Suprapubic skin (tissue), 4 donors: ENCODE results near the gene PRSS27.

ENCODE experiments used
- CTCF ChIP-seq, 2 donors: fragments of 200-600 bp in 1 of 2; fragments of 450-650 bp in 1 of 2; sonication (generic) in 1 of 2; IDR thresholded peaks; one replicate each; pipeline ENCODE4 v1.5.1; 2016 to 2019; ENCODE audit warnings: antibody characterized with exemption in 2 of 2, mild to moderate bottlenecking in 1 of 2, moderate library complexity in 1 of 2
- POLR2A ChIP-seq, 2 donors: fragments of 450-650 bp; IDR thresholded peaks; one replicate each; pipeline ENCODE4 v1.6.1; 2017; ENCODE audit warnings: antibody characterized with exemption in 2 of 2, mild to moderate bottlenecking in 2 of 2, moderate library complexity in 2 of 2
- POLR2AphosphoS5 ChIP-seq, 3 donors: sonication (generic); formaldehyde crosslinking; IDR thresholded peaks; one replicate each; pipeline ENCODE4 v1.6.1; 2017; ENCODE audit warnings: antibody characterized with exemption in 3 of 3

- TF ChIP-seq CTCF (IDR thresholded peaks at IDR 0.05), result no peak
- no peak for TF ChIP-seq POLR2A (IDR thresholded peaks at IDR 0.05)
- no peak for TF ChIP-seq POLR2AphosphoS5 (IDR thresholded peaks at IDR 0.05)
These were observed 47.2 kb upstream of the PRSS27 start for GRCh38 chr16:2767140-2767731.
